HepG2 (cell line): ENCODE measurements around the gene TEX19. TPM values are rescaled to one million over a fixed set of nuclear protein-coding genes. Genes with fewer than 3 reads are reported as not detected.

Experiments used
- ARID4A ChIP-seq: sonication (generic); formaldehyde crosslinking; IDR thresholded peaks from 2 replicates; pipeline ENCODE4 v1.5.0; 2020; ENCODE audit warnings: mild to moderate bottlenecking, missing genetic modification reagents, borderline replicate concordance
- ATF1 ChIP-seq: IDR thresholded peaks from 2 replicates; pipeline ENCODE4 v1.6.1; 2016; ENCODE audit warnings: mild to moderate bottlenecking, control low read depth
- CCDC6 ChIP-seq: sonication (generic); formaldehyde crosslinking; IDR thresholded peaks from 2 replicates; pipeline ENCODE4 v1.8.1; 2022; ENCODE audit warnings: mild to moderate bottlenecking, missing genetic modification reagents, moderate library complexity
- HOXA3 ChIP-seq: sonication (generic); formaldehyde crosslinking; IDR thresholded peaks from 2 replicates; pipeline ENCODE4 v1.5.0; 2020; ENCODE audit warnings: missing genetic modification reagents
- NFIB ChIP-seq: sonication (generic); formaldehyde crosslinking; IDR thresholded peaks from 2 replicates; pipeline ENCODE4 v1.9.0; 2021; ENCODE audit warnings: missing genetic modification reagents, mild to moderate bottlenecking, borderline replicate concordance
- PAF1 ChIP-seq: IDR thresholded peaks from 2 replicates; pipeline ENCODE4 v1.6.1; 2016; ENCODE audit warnings: missing genetic modification reagents, missing compliant biosample characterization
- RXRB ChIP-seq: IDR thresholded peaks from 2 replicates; pipeline ENCODE4 v1.6.1; 2016; ENCODE audit warnings: borderline replicate concordance, missing genetic modification reagents, missing compliant biosample characterization
- TSC22D2 ChIP-seq: sonication (generic); formaldehyde crosslinking; IDR thresholded peaks from 2 replicates; pipeline ENCODE4 v1.5.1; 2020; ENCODE audit warnings: missing genetic modification reagents, mild to moderate bottlenecking, borderline replicate concordance
- YEATS4 ChIP-seq: sonication (generic); formaldehyde crosslinking; IDR thresholded peaks from 2 replicates; pipeline ENCODE4 v1.4.0; 2020; ENCODE audit warnings: missing genetic modification reagents, borderline replicate concordance
- ZNF414 ChIP-seq: sonication (generic); formaldehyde crosslinking; IDR thresholded peaks from 2 replicates; pipeline ENCODE4 v1.5.0; 2020; ENCODE audit warnings: missing genetic modification reagents
- ZNF556 ChIP-seq: sonication (generic); formaldehyde crosslinking; IDR thresholded peaks from 2 replicates; pipeline ENCODE4 v1.4.0; 2020; ENCODE audit warnings: mild to moderate bottlenecking, missing genetic modification reagents, borderline replicate concordance
- polyA plus RNA-seq, 8 experiments: library from polyadenylated mRNA; depleted of rRNA in 3 of 8; stranded (reverse) in 7 of 8; unstranded in 1 of 8; fragments of >200 nt; fragmentation: Illumina TruSeq in 4 of 8; extraction: Trizol in 4 of 8; gene quantifications; 2 replicates each; pipeline versions ENCODE4 v1.2.1 to v1.2.3, GENCODE V29; 2011 to 2016; ENCODE audit warnings: low read depth in 4 of 8, missing spikeins in 1 of 8, mixed read lengths in 1 of 8; ENCODE audit not compliant: insufficient read depth in 1 of 8
- total RNA-seq, 5 experiments: library from RNA; depleted of rRNA; stranded (reverse); fragments of >200 nt; fragmentation: Illumina TruSeq; extraction: Trizol; gene quantifications; 2 replicates each; pipeline ENCODE4 v1.2.3, GENCODE V29; 2016; ENCODE audit warnings: low read depth in 1 of 5

The TEX19 gene
- total and polyA plus RNA-seq, 2 of the 13 experiments (the other 11 are each of a cell fraction or from before 2014, with no cell fraction given) = 1.3 to 6.0 TPM

GRCh38 chr17:82320956-82321927 is 37.8 kb upstream of the TEX19 start (continued):
- TF ChIP-seq ZNF414 (CRISPR knock-in tag) = 0 out of 2 replicates have a peak, but pooled peaks have one; percentile 17
- no peak for TF ChIP-seq RXRB (CRISPR knock-in tag)
- peak; percentile 52; the same call in 1 of the 2 replicates for TF ChIP-seq ARID4A (CRISPR knock-in tag)
- no peak for TF ChIP-seq ATF1 (CRISPR knock-in tag)
- 0 out of 2 replicates have a peak, but pooled peaks have one; percentile 72 for TF ChIP-seq NFIB (CRISPR knock-in tag)
- TF ChIP-seq CCDC6 = 0 out of 2 replicates have a peak, but pooled peaks have one; percentile 26
- peak; percentile 63; the same call in 1 of the 2 replicates for TF ChIP-seq TSC22D2
- TF ChIP-seq ZNF556 (CRISPR knock-in tag) = peak; percentile 48; the same call in 1 of the 2 replicates
- TF ChIP-seq PAF1 (CRISPR knock-in tag) = no peak
- TF ChIP-seq HOXA3 (CRISPR knock-in tag) = peak; percentile 42; the same call in 1 of the 2 replicates
- 0 out of 2 replicates have a peak, but pooled peaks have one; percentile 53 for TF ChIP-seq YEATS4 (CRISPR knock-in tag)
